Cardiac fibroblast (primary cell): ENCODE data around the gene PSMA1.
"Not testable (repeated sequence)": the region's sequence is repeated elsewhere in the genome, so short reads cannot be mapped to it uniquely, and the experiment has no call there.

Experiments used
- DNase-seq, 2 donors: peaks; one replicate each; pipeline versions ENCODE4 v3.0.0 to v3.0.0-alpha.2; 2010; ENCODE audit warnings: low read depth in 2 of 2
- H3K4me3 ChIP-seq, 2 donors: replicated peaks in 1 of 2; 1 replicate in 1 of 2; 2 replicates in 1 of 2; pipeline ENCODE4 v1.5.1; 2011; ENCODE audit warnings: low read depth in 2 of 2, low read length in 2 of 2, mild to moderate bottlenecking in 2 of 2, moderate library complexity in 1 of 2
- TF ChIP-seq, protein P1 (sequence below): IDR thresholded peaks from one replicate; pipeline ENCODE4 v1.5.1; 2011; ENCODE audit warnings: low read depth, mild to moderate bottlenecking, low read length, inconsistent platforms

Gene PSMA1

DNA sequence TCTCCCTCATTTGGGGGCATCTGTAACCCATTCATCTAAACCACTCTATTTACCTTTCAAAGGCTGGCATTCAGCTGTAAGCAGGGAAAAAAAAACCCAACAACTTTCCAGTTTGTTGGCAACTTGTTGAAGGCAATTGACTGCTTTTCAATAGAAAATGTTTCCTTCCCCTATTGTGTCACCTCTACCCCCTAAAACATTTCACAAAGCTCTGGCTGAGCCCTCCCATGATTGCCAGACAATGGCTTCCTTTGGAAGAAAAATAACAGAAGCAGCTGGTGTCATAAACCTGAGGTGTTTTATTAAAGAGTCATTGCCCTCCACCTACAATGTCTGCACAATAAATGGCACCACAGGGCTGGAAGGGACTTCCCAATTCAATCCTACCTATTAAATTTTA lies 22.1 kb upstream of the PSMA1 start:
- no peak overlapping the region for H3K4me3 ChIP-seq
- no peak for DNase-seq
- TF ChIP-seq, protein P1, sequence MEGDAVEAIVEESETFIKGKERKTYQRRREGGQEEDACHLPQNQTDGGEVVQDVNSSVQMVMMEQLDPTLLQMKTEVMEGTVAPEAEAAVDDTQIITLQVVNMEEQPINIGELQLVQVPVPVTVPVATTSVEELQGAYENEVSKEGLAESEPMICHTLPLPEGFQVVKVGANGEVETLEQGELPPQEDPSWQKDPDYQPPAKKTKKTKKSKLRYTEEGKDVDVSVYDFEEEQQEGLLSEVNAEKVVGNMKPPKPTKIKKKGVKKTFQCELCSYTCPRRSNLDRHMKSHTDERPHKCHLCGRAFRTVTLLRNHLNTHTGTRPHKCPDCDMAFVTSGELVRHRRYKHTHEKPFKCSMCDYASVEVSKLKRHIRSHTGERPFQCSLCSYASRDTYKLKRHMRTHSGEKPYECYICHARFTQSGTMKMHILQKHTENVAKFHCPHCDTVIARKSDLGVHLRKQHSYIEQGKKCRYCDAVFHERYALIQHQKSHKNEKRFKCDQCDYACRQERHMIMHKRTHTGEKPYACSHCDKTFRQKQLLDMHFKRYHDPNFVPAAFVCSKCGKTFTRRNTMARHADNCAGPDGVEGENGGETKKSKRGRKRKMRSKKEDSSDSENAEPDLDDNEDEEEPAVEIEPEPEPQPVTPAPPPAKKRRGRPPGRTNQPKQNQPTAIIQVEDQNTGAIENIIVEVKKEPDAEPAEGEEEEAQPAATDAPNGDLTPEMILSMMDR, result no peak

DNA sequence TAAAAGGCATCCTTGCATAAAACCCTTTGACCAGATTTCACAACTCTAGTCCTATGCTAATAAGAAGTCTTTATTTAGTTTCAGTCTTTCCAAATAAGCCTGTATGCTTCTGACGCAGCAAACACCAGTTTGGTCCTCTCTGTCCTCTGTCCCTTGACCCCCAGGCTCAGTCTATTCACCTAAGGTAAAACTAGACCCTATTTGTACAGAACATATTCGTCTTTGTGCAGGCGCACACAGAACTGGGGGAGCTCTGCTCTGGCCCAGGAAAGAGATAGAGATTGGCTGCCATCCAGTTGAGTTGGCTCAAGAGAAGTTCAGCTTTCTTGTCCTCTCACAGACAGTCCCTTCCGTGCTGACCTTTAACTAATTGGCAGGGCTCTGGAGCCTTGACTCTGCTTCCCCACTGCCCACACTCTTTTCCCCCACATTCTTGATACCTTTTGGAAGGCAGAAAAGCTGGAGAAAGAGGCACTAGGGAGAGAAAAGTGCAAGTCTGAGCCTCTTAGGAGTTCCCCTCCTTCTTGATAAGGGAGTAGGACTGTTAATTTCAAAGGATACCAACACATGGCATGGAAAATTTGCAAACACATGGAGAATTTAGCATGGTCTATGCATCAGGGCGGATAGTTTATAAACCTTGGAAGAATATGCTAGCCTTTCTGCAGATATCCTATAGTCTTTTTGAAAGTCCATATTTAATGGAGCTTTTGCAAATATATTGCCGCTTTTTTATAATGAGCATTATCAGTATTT lies 21.2 kb upstream of the PSMA1 start:
- DNase-seq, result peak; percentile 27 to 61
- TF ChIP-seq, protein P1, result no peak
- no peak overlapping the region for H3K4me3 ChIP-seq

DNA sequence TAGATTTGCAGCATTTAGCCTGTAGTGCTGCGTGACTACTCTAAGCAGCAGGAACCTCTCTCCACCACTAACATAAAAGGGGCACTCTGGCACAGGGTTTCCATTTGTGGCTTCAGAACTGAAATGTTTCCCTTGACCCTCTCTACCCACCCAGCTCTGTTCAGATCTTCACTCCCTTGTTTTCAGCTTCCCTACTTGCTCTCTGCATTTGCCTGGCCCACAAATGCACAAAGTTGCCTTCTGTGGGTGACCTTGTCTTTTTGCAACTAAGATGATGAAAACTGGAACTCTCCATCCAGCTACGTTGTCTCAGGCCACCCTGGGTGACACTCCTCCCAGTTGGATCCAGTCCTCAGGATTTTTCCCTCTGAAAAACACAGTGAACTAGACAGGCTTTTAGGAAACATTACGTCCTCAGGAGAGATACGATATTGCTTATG lies 19.8 kb upstream of the PSMA1 start:
- TF ChIP-seq, protein P1, result no peak
- DNase-seq, result peak in 1 of 2 donors; percentile 12
- H3K4me3 ChIP-seq, result no peak overlapping the region

DNA sequence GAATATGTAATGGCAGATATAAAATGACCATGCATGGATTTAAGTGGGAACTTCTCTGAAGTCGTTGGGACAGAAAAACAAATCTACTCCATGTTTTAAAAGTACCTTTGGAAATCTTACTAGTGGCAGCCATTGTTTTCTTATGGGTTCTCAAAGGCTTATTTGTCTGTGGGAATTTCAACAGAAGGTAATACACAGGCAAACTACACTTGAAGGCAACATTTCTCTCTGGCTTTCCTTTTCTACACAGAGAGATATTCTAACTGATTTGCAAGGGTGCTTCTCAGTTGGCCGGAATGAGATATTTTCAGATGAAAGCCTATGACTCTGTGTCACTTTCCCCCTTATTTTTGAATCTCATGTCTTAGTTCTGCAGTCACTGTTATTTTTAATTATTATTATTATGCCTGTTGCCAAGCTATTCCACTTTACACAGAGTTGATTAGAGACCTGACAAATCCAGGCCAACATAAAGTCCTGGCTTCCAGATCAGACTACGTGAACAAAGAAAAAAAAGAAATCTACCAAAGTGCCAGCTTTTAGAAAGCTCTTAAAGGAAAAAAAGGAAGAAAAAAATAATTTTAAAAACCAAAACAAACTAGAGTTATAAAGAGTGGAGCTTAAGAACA lies 18.9 kb upstream of the PSMA1 start:
- TF ChIP-seq, protein P1, result no peak
- H3K4me3 ChIP-seq, result no peak overlapping the region
- no peak for DNase-seq

DNA sequence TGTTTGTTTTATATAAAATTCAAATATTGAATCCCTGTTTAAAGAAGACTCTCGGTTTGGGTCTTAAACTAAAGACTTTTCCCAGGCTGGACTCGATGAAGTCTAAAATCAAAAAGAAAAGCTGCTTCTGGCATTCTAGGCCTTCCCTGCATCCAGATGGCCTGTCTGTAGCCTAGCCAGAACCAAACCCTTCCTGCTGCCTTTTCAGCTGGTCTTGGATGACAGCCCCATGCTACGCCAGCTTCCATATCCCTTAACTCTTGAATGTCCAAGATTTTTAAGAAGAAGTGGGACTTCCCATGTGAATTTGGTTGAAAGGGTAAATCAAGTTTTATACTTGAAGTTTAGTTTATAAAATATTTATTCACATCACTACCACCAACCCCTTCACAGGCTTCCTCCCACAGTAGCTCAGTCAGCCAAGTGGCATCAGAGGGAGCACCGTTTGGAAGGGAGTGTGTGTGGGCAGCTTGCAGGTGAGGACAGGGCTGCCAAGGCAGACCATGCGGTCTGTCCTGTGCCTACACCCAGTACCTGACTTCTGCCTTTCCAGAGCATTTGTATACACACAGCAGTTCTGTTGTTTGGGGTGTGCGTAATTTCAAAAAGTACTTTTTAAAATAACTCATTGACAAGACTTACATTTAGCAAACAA lies 18.2 kb upstream of the PSMA1 start:
- no peak overlapping the region for H3K4me3 ChIP-seq
- TF ChIP-seq, protein P1, result no peak
- peak in 1 of 2 donors; percentile 14 for DNase-seq

DNA sequence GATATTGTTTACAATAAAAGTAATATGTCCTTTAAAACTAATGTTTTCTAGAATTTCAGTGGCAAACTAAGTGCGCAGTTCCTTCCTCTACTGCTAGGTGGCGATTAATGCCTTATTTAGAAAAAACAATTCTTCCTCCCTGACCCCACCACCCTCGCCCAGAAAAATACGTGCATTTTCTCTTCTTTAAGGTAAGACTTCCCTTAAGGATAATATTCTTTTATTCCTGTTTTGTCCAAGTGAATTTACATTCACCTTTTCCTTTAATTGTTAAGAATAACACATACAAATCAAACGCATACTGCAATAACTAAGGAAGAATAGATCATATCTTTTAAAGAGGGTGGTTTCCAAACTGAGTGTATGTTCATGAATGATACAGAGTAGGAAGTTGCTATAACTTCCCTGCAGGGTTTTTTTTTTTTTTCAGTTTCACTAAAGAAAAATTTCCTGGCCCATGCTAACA lies 17.0 kb upstream of the PSMA1 start:
- TF ChIP-seq, protein P1, result peak; percentile 83
- DNase-seq, result peak; percentile 55 to 57
- no peak overlapping the region for H3K4me3 ChIP-seq

DNA sequence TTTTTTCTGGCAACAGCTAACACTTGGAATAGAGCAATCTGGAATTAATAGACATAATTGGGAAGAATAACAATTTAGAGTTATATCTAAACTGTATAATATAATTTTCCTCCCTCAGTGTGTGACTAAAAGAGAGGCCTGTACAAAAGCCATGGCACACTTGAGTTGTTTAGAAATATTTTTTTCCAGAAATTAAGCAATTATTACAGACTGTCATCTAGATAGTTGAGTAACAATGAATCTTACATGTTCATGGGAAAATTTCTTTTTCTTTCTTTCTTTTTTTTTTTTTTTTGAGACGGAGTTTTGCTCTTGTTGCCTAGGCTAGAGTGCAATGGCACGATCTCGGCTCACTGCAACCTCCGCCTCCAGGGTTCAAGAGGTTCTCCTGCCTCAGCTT lies 15.0 kb upstream of the PSMA1 start:
- H3K4me3 ChIP-seq, DNase-seq: not testable (repeated sequence)
